Measurements from ENCODE around the gene HAPSTR1.

HAPSTR1 gene

GRCh38 chr16:9096416-9096952, 5.0 kb downstream of the HAPSTR1 start:
- no peak for DNase-seq (ENCODE audit: low read depth, low spot score)

GRCh38 chr16:9097266-9098219, 6.1 kb downstream of the HAPSTR1 start:
- no peak for DNase-seq (ENCODE audit: low read depth, low spot score)

DNA sequence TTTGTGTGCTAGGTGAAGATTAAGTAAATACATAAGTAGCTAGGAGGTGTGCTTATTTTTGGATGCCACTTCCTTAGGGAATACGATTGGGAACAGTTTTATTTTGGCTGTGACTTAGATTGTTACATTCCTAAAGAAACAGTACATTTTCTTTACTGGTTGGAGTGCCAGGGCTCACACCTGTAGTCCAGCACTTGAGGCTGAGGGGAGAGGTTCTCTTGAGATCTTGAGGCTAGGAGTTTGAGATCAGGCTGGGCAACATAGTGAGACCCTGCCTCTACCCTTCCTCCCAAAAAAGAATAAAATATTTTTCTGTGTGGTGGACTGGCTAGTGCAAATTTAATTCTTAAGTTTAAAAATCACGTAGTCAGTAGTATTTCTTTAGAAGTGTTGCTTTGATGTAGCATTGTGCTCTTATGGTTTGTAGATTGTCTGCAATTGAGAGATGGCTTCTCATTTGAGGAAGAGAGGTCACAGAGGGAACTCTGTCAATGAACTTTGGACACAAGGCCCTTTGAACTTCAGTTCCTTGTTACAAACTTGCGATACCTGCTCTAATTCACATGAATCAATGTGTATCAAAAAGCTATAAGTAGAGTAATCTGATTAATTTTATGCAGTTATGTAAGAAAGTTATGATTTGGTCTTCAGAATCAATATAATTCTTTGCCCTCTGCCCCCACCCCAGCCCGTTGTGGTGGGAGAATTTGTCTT, 7.1 kb downstream of the HAPSTR1 start:
- no peak for DNase-seq (ENCODE audit: low read depth, low spot score)

DNA sequence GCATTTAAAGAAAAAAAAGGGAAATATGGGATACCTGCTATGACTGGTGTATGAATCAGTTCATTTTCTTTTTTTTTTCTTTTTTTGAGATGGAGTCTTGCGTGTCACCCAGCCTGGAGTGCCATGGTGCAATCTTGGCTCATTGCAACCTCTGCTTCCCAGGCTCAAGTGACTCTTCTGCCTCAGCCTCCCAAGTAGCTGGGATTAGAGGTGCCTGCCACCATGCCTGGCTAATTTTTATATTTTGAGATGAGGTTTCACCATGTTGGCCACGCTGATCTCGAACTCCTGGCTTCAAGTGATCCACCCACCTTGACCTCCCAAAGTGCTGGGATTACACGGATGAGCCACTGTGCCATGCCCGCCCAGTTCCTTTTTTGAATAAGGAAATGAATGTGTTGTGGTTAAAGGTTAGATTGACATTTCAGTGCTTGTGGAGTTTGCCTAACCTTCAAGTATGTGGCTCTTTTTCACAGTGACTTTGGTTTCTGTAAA, 7.7 kb downstream of the HAPSTR1 start:
- no peak for DNase-seq (ENCODE audit: low read depth, low spot score)

DNA sequence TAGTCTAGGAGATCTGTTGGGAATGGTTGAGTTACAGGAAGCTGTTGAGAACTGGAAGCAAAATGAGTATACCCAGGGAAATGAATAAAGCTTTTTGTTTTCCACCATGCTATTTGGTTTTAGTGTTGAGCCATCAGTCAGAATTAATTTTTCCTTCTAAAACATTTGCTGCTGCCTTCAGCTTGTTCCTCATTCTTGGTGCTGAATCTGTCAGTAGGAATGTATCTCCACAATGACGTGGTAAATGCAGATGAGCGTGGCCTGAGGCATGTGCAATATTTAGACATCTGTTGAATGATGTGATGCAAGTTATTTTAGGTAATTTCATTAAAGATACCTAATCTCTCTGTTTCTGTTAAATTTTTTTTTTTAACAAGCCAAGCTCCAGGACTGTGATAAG, 10.9 kb downstream of the HAPSTR1 start:
- no peak for DNase-seq (ENCODE audit: low read depth, low spot score)

GRCh38 chr16:9102943-9103342, 11.5 kb downstream of the HAPSTR1 start:
- no peak for DNase-seq (ENCODE audit: low read depth, low spot score)

DNA sequence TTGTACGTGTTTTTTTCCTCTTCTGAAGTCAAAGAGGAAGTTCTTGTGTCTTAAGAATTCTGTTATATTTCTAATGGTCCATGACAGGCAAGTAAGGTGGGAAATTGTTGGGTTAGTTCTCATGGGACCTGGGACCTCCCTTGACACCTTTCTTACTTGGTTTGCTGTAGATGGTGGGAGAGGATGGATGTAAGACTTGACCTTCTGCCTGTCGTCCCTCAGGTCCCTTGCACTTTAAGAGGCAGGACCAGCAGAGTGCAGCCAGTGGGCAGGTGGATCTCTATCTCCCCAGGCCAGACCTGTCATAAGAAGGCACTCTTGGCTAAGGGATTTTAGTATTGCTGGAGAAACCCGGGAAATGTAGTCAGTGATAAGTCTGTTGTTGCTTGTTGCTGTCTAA, 12.1 kb downstream of the HAPSTR1 start:
- DNase-seq (ENCODE audit: low read depth, low spot score): no peak

DNA sequence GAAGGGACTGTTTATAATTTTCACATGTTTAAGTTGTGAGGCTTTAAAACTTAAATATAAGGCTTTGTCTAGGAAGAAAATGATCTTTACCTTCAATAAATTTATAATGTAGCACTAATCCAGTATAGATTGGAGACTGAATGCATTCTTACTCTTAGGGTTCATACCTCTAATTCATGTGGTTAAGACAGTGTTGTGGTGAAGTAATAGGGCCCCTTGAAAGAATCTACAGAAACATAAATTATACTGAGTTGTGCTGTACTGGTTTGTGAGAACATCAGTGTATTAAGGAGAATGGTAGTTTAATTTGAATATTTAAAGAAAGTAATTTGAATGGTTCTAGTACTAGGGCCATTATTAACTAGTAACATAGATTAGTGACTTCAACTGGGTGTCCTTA, 13.7 kb downstream of the HAPSTR1 start:
- no peak for DNase-seq (ENCODE audit: low read depth, low spot score)

GRCh38 chr16:9107025-9107970, 15.9 kb downstream of the HAPSTR1 start:
- no peak for DNase-seq (ENCODE audit: low read depth, low spot score)

DNA sequence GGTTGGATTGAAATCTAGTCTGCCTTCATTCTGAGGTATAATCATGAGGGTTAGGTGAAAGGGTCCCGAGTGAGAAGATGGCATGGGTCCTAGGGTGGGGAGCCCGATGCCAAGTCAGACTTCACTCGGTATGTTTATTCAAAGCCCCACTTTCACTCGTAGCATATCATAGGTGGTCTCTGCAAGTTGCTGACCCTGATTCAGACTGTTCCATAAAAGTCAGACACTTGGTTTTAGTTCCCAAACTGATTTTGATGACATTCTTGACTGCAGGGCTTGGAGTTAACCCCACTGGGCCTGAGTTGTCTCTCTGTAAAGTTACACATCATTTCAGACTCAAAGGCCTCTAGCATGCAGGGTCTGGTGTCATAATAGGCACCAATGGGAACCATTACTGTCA, 17.8 kb downstream of the HAPSTR1 start:
- no peak for DNase-seq (ENCODE audit: low read depth, low spot score)

DNA sequence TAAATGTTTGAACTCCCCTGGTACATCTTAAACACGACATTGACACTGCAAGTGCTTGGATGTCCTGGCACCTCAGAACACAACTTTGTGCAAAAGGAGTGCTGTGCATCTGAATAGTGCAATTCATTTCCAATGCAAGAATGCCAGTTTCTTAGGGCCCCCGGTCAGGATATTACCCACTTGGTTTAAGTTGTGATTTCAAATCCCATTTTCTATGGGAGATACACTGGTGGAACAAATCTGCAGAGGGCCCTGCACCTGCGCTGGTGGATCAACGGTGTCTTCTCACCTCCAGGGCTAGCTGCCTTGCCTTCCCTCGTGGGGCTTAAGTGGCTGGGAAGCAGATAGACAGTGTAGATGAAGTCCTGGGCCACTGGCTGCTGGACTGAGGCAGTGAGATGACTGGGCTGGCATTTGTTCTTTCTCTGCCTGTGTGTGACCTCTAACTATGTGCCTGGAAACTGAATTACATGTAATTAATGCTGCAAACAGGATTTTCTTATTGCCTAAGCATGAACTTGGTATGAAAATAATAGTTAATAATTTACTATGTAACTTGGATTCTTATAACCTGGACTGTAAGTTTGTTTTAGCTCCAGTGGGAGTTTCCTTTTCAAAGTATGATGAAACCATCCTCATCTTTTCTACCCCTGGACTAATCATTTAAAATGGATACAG, 20.9 kb downstream of the HAPSTR1 start:
- DNase-seq (ENCODE audit: low read depth, low spot score): no peak

GRCh38 chr16:9112844-9113186, 21.4 kb downstream of the HAPSTR1 start:
- no peak for DNase-seq (ENCODE audit: low read depth, low spot score)

GRCh38 chr16:9113707-9114106, 22.3 kb downstream of the HAPSTR1 start:
- DNase-seq (ENCODE audit: low read depth, low spot score): no peak

DNA sequence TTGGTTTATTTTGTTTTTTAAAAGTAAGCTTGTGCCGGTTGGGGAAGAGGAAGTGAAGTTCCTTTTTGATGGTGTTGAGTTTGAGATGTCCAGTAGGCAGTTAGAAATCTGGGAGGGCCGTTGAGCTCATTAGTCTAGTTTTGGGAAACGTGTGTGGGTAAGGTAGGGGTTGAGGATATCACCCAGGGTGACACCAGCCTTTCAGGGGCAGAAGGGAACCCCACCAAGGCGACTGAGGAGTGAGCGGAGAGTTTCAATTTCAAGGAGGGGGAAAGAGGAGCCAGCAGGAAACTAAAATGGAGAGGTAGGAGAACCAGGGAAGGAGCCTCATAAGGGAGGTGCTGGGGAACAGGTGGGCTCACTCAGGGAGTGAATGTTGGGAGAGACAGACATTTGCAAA, 22.7 kb downstream of the HAPSTR1 start:
- DNase-seq (ENCODE audit: low read depth, low spot score): no peak

- DNase-seq (ENCODE audit: low read depth, low spot score): no peak
These were observed 23.4 kb downstream of the HAPSTR1 start for GRCh38 chr16:9114842-9115241.

- DNase-seq (ENCODE audit: low read depth, low spot score): no peak
These were observed 23.8 kb downstream of the HAPSTR1 start for GRCh38 chr16:9115277-9115676.

GRCh38 chr16:9116141-9116540, 24.7 kb downstream of the HAPSTR1 start:
- DNase-seq (ENCODE audit: low read depth, low spot score): no peak

DNA sequence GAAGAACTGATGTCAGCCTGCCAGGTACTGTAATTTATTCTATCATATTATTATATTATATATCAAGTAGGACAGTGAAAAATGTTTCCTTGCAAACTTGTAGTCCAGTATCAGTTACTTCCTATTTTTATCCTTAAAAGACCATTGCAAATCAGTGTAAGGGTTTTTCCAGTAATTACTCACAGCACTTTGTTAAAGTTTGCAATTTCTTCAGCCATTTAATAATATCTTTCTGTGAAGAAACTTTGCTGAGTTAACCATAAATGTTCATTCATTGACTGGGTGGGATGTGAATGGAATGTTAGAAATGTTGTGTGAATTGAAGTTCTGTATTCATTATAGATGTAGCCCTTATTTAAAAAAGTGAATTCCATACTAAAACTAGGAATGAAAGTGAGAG, 26.7 kb downstream of the HAPSTR1 start:
- no peak for DNase-seq (ENCODE audit: low read depth, low spot score)

DNA sequence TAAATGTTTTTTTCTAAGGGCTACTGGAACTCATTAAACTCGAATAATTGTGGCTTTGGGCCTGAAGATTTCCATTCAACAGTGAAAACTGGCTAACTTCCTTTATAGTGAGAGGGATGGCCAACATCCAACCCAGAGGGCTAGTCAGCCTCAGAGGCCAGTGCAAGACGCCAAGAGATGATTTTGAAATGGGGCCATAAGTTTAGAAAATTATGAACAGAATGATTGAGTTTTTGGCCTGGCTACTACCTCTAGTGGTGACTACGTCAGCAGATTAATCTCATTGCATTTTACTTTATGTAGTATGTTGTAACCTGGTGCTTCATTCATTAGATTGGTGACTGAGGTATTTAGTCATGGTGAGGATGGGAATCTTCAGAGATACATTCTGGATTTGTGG, 28.4 kb downstream of the HAPSTR1 start:
- DNase-seq (ENCODE audit: low read depth, low spot score): no peak

DNA sequence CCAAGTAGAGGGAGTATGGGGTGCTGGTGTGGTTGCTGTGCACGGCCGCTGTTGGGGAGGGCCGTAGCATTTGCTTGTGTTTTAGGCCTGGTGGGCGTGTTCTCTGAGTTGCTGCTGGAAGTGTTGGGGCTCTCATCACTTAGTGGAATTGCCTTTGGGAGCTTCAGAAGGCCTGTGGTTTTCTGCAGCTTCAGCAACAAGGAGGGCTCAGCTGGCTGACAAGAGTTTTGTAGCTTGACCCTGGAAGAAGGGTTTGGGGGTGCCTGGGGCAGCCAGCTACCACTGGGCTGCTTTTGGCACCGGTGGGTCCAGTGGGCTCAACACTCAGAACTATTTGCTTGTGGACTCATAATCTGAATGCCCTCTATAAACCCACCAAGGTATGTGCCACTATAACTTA, 30.9 kb downstream of the HAPSTR1 start:
- DNase-seq (ENCODE audit: low read depth, low spot score): no peak

GRCh38 chr16:9122969-9123368, 31.5 kb downstream of the HAPSTR1 start:
- DNase-seq (ENCODE audit: low read depth, low spot score): no peak

Data from brain pericyte (primary cell).